HG02943 (cell line): Measurements from ENCODE around the gene PLEKHD1.

Experiments
- ATAC-seq: cut with Tn5 transposase; IDR thresholded peaks from one replicate; pipeline ENCODE4 v1.9.1; 2021; ENCODE audit warnings: mild to moderate bottlenecking, low read depth, moderate library complexity; ENCODE audit not compliant: unreplicated experiment

PLEKHD1 gene

GRCh38 chr14:69574263-69574953, 89.9 kb downstream of the PLEKHD1 start, which contains the start of gene CCDC177:
TSS of gene CCDC177 (minus strand) at chr14:69574871. CDS start at chr14:69573622, 1,249 bp downstream.
- ATAC-seq, result no peak

GRCh38 chr14:69574954-69575295, 90.4 kb downstream of the PLEKHD1 start:
- no peak for ATAC-seq

GRCh38 chr14:69579476-69579875, 94.9 kb downstream of the PLEKHD1 start:
- no peak for ATAC-seq

GRCh38 chr14:69580009-69580577, 95.6 kb downstream of the PLEKHD1 start:
- no peak for ATAC-seq
